ENCODE measurements around the gene ASTN2. TPM values are rescaled to one million over a fixed set of nuclear protein-coding genes. Genes with fewer than 3 reads are reported as not detected.

The ASTN2 gene
- total RNA-seq, 5 donors from 2014 or later (not counting 1 experiment from before 2014, with no cell fraction given), result 3.7 to 4.8 (median 4.4) TPM

- H3K36me3 Mint-ChIP-seq, result peaks cover 13% of the 10 kb centered on the region
- no peak overlapping the region for H3K4me3 Mint-ChIP-seq
- no peak overlapping the region for H3K27ac ChIP-seq (ENCODE audit: low read length)
- ChIA-PET CTCF (no interaction called here), POLR2A (no interaction called here)
- H3K27me3 Mint-ChIP-seq, result no peaks in the 10 kb centered on the region
- H3K9me3 ChIP-seq, result no peaks in the 10 kb centered on the region
- no peaks in the 10 kb centered on the region for H3K36me3 ChIP-seq (ENCODE audit: control insufficient read depth in 2 of 2, extremely low read depth in 1 of 2, insufficient read depth in 1 of 2, low read length in 1 of 2)
- no peaks in the 10 kb centered on the region for H3K27me3 ChIP-seq (replicated peaks in 1 of 2; ENCODE audit: control insufficient read depth in 2 of 2, extremely low read depth in 1 of 2, insufficient read depth in 2 of 2, low read length in 1 of 2)
- H3K4me1 ChIP-seq (ENCODE audit: control insufficient read depth in 1 of 2, extremely low read depth in 1 of 2, insufficient read depth in 2 of 2, low read length in 2 of 2), result no peaks in the 10 kb centered on the region
- 76% methylated on average over 2 of the region's 5 CpGs for WGBS (ENCODE audit: insufficient coverage)
- H3K4me1 Mint-ChIP-seq, result no peaks in the 10 kb centered on the region
- no peaks in the 10 kb centered on the region for H3K9me3 Mint-ChIP-seq
- ATAC-seq (replicated peaks in 1 of 4) (no peak), DNase-seq (no peak)
- no peak overlapping the region for H3K27ac Mint-ChIP-seq
- H3K4me3 ChIP-seq (ENCODE audit: control insufficient read depth in 1 of 2, extremely low read depth in 1 of 2, low read length in 1 of 2), result no peak overlapping the region
These were observed 855.9 kb downstream of the ASTN2 start for GRCh38 chr9:116558818-116559540.

GRCh38 chr9:116558035-116558434, 856.8 kb downstream of the ASTN2 start:
- ATAC-seq (replicated peaks in 1 of 4) (no peak), DNase-seq (no peak)
- H3K27me3 Mint-ChIP-seq, result no peaks in the 10 kb centered on the region
- Histone ChIP-seq H3K4me3 (ENCODE audit: control insufficient read depth in 1 of 2, extremely low read depth in 1 of 2, low read length in 1 of 2) (no peak overlapping the region), H3K9me3 (no peaks in the 10 kb centered on the region), H3K36me3 (ENCODE audit: control insufficient read depth in 2 of 2, extremely low read depth in 1 of 2, insufficient read depth in 1 of 2, low read length in 1 of 2) (no peaks in the 10 kb centered on the region), H3K4me1 (ENCODE audit: control insufficient read depth in 1 of 2, extremely low read depth in 1 of 2, insufficient read depth in 2 of 2, low read length in 2 of 2) (no peaks in the 10 kb centered on the region), H3K27me3 (replicated peaks in 1 of 2; ENCODE audit: control insufficient read depth in 2 of 2, extremely low read depth in 1 of 2, insufficient read depth in 2 of 2, low read length in 1 of 2) (no peaks in the 10 kb centered on the region), H3K27ac (ENCODE audit: low read length) (no peak overlapping the region)
- POLR2A ChIA-PET, result no interaction called here
- H3K4me1 Mint-ChIP-seq, result no peaks in the 10 kb centered on the region
- CTCF ChIA-PET, result no interaction called here
- no peak overlapping the region for H3K27ac Mint-ChIP-seq
- no peak overlapping the region for H3K4me3 Mint-ChIP-seq
- peaks cover 13% of the 10 kb centered on the region for H3K36me3 Mint-ChIP-seq
- no peaks in the 10 kb centered on the region for H3K9me3 Mint-ChIP-seq

GRCh38 chr9:116555556-116556155, 859.2 kb downstream of the ASTN2 start:
- CTCF ChIA-PET, result no interaction called here
- no peak overlapping the region for H3K27ac Mint-ChIP-seq
- POLR2A ChIA-PET, result no interaction called here

GRCh38 chr9:116555119-116555518, 859.7 kb downstream of the ASTN2 start:
- no peaks in the 10 kb centered on the region for H3K9me3 Mint-ChIP-seq
- ChIA-PET POLR2A (no interaction called here), CTCF (no interaction called here)

More at GRCh38 chr9:116555556-116556155, 859.2 kb downstream of the ASTN2 start:
- no peaks in the 10 kb centered on the region for H3K4me1 ChIP-seq (ENCODE audit: control insufficient read depth in 1 of 2, extremely low read depth in 1 of 2, insufficient read depth in 2 of 2, low read length in 2 of 2)
- H3K27me3 Mint-ChIP-seq, result no peaks in the 10 kb centered on the region
- no peak overlapping the region for H3K4me3 Mint-ChIP-seq
- no peak for ATAC-seq (replicated peaks in 1 of 4)
- WGBS (ENCODE audit: insufficient coverage), result no CpG with 5 or more reads among the region's 3 CpGs
- H3K4me3 ChIP-seq (ENCODE audit: control insufficient read depth in 1 of 2, extremely low read depth in 1 of 2, low read length in 1 of 2), result no peak overlapping the region
- DNase-seq, result no peak
- H3K9me3 Mint-ChIP-seq, result no peaks in the 10 kb centered on the region
- H3K4me1 Mint-ChIP-seq, result no peaks in the 10 kb centered on the region
- H3K36me3 ChIP-seq (ENCODE audit: control insufficient read depth in 2 of 2, extremely low read depth in 1 of 2, insufficient read depth in 1 of 2, low read length in 1 of 2), result no peaks in the 10 kb centered on the region
- H3K27ac ChIP-seq (ENCODE audit: low read length), result no peak overlapping the region
- H3K36me3 Mint-ChIP-seq, result peaks cover 10% of the 10 kb centered on the region
- H3K27me3 ChIP-seq (replicated peaks in 1 of 2; ENCODE audit: control insufficient read depth in 2 of 2, extremely low read depth in 1 of 2, insufficient read depth in 2 of 2, low read length in 1 of 2), result no peaks in the 10 kb centered on the region
- no peaks in the 10 kb centered on the region for H3K9me3 ChIP-seq

GRCh38 chr9:116550696-116551436, 864.0 kb downstream of the ASTN2 start:
- Mint-ChIP-seq H3K9me3 (no peaks in the 10 kb centered on the region), H3K4me3 (no peak overlapping the region), H3K27me3 (no peaks in the 10 kb centered on the region), H3K4me1 (peaks cover 2 to 7% (median 3%) of the 10 kb centered on the region in 3 donors), H3K36me3 (peaks cover 4% of the 10 kb centered on the region), H3K27ac (no peak overlapping the region)
- H3K9me3 ChIP-seq, result no peaks in the 10 kb centered on the region
- H3K36me3 ChIP-seq (ENCODE audit: control insufficient read depth in 2 of 2, extremely low read depth in 1 of 2, insufficient read depth in 1 of 2, low read length in 1 of 2), result no peaks in the 10 kb centered on the region
- H3K4me3 ChIP-seq (ENCODE audit: control insufficient read depth in 1 of 2, extremely low read depth in 1 of 2, low read length in 1 of 2), result no peak overlapping the region
- no peak for ATAC-seq (replicated peaks in 1 of 4)
- H3K27ac ChIP-seq (ENCODE audit: low read length), result no peak overlapping the region
- ChIA-PET POLR2A (no interaction called here), CTCF (no interaction called here)
- no peak for DNase-seq
- no peaks in the 10 kb centered on the region for H3K27me3 ChIP-seq (replicated peaks in 1 of 2; ENCODE audit: control insufficient read depth in 2 of 2, extremely low read depth in 1 of 2, insufficient read depth in 2 of 2, low read length in 1 of 2)
- 39% methylated on average over 2 of the region's 3 CpGs for WGBS (ENCODE audit: insufficient coverage)
- H3K4me1 ChIP-seq (ENCODE audit: control insufficient read depth in 1 of 2, extremely low read depth in 1 of 2, insufficient read depth in 2 of 2, low read length in 2 of 2), result no peaks in the 10 kb centered on the region

More at GRCh38 chr9:116555119-116555518, 859.7 kb downstream of the ASTN2 start:
- H3K27me3 Mint-ChIP-seq, result no peaks in the 10 kb centered on the region
- Histone ChIP-seq H3K36me3 (ENCODE audit: control insufficient read depth in 2 of 2, extremely low read depth in 1 of 2, insufficient read depth in 1 of 2, low read length in 1 of 2) (no peaks in the 10 kb centered on the region), H3K27me3 (replicated peaks in 1 of 2; ENCODE audit: control insufficient read depth in 2 of 2, extremely low read depth in 1 of 2, insufficient read depth in 2 of 2, low read length in 1 of 2) (no peaks in the 10 kb centered on the region), H3K4me3 (ENCODE audit: control insufficient read depth in 1 of 2, extremely low read depth in 1 of 2, low read length in 1 of 2) (no peak overlapping the region), H3K9me3 (no peaks in the 10 kb centered on the region), H3K4me1 (ENCODE audit: control insufficient read depth in 1 of 2, extremely low read depth in 1 of 2, insufficient read depth in 2 of 2, low read length in 2 of 2) (no peaks in the 10 kb centered on the region), H3K27ac (ENCODE audit: low read length) (no peak overlapping the region)
- ATAC-seq (replicated peaks in 1 of 4), result no peak
- no peak for DNase-seq
- no peaks in the 10 kb centered on the region for H3K4me1 Mint-ChIP-seq
- peaks cover 7% of the 10 kb centered on the region for H3K36me3 Mint-ChIP-seq
- no peak overlapping the region for H3K4me3 Mint-ChIP-seq
- no peak overlapping the region for H3K27ac Mint-ChIP-seq
- WGBS (ENCODE audit: insufficient coverage), result 81% methylated on average over 3 of the region's 7 CpGs

GRCh38 chr9:116549786-116550660, 864.8 kb downstream of the ASTN2 start:
- ChIA-PET CTCF (no interaction called here), POLR2A (no interaction called here)
- no peaks in the 10 kb centered on the region for H3K27me3 ChIP-seq (replicated peaks in 1 of 2; ENCODE audit: control insufficient read depth in 2 of 2, extremely low read depth in 1 of 2, insufficient read depth in 2 of 2, low read length in 1 of 2)
- no peak overlapping the region for H3K4me3 ChIP-seq (ENCODE audit: control insufficient read depth in 1 of 2, extremely low read depth in 1 of 2, low read length in 1 of 2)
- WGBS (ENCODE audit: insufficient coverage), result 58% methylated on average over 2 of the region's 5 CpGs
- no peak for DNase-seq
- peaks cover 2 to 7% (median 3%) of the 10 kb centered on the region in 3 donors for H3K4me1 Mint-ChIP-seq
- H3K9me3 ChIP-seq, result no peaks in the 10 kb centered on the region
- no peak overlapping the region for H3K27ac ChIP-seq (ENCODE audit: low read length)
- H3K9me3 Mint-ChIP-seq, result no peaks in the 10 kb centered on the region
- no peak for ATAC-seq (replicated peaks in 1 of 4)
- no peaks in the 10 kb centered on the region for H3K36me3 Mint-ChIP-seq
- H3K27ac Mint-ChIP-seq, result no peak overlapping the region
- no peaks in the 10 kb centered on the region for H3K4me1 ChIP-seq (ENCODE audit: control insufficient read depth in 1 of 2, extremely low read depth in 1 of 2, insufficient read depth in 2 of 2, low read length in 2 of 2)
- no peaks in the 10 kb centered on the region for H3K36me3 ChIP-seq (ENCODE audit: control insufficient read depth in 2 of 2, extremely low read depth in 1 of 2, insufficient read depth in 1 of 2, low read length in 1 of 2)
- H3K4me3 Mint-ChIP-seq, result no peak overlapping the region
- no peaks in the 10 kb centered on the region for H3K27me3 Mint-ChIP-seq
